Measurements from ENCODE around the gene EBLN1.
A peak's percentile ranks its signal among the peaks of the same experiment; 100 is the strongest.

The EBLN1 gene

DNA sequence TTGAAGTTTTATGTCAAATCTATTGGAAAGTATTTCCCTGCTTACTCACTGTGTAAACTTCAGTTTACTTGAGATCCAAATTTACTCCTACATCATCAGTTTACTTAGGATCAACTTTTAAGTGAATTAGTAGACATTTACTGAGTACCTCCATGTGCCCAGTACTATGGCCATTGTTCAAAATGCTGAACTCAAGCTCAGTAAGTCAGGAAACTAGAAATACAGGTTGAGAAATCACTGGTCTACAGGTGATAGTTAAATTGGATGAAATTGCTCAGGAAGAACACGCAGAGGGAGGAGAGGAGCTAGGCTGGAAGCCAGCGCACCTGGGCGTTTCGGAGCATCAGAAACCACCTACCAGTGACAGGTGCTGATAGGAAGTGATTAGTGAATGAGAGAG is 25.5 kb upstream of the EBLN1 start:
- no peaks in the 10 kb centered on the region for H3K36me3 ChIP-seq (replicated peaks; ENCODE audit: insufficient read depth, low read length)
- H3K9ac ChIP-seq (ENCODE audit: low read length), result no peak overlapping the region
- H3K27ac ChIP-seq (ENCODE audit: low read length), result no peak overlapping the region
- no peaks in the 10 kb centered on the region for H3K4me1 ChIP-seq (ENCODE audit: low read length)
- H3K9me2 ChIP-seq (replicated peaks; ENCODE audit: insufficient read depth, low read length), result no peaks in the 10 kb centered on the region
- no peak overlapping the region for H2AFZ ChIP-seq (ENCODE audit: low read length)
- no peaks in the 10 kb centered on the region for H4K20me1 ChIP-seq (ENCODE audit: insufficient read depth, low read length)
- H3K4me2 ChIP-seq (ENCODE audit: low read depth, low read length), result no peak overlapping the region
- no peak for TF ChIP-seq EZH2phosphoT487 (IDR thresholded peaks at IDR 0.05; ENCODE audit: low read length)
- TF ChIP-seq CTCF (IDR thresholded peaks at IDR 0.05; ENCODE audit: low read length), result no peak
- no peak for TF ChIP-seq EZH2 (optimal IDR thresholded peaks at IDR 0.05; ENCODE audit: low read depth, low read length)
- DNase-seq, result no peak
- no peaks in the 10 kb centered on the region for H3F3A ChIP-seq (ENCODE audit: insufficient read depth, low read length)
- no peaks in the 10 kb centered on the region for H3K79me2 ChIP-seq (ENCODE audit: low read length)
- H3K9me3 ChIP-seq (replicated peaks; ENCODE audit: insufficient read depth, low read length), result no peaks in the 10 kb centered on the region
- no peaks in the 10 kb centered on the region for H3K27me3 ChIP-seq (replicated peaks; ENCODE audit: insufficient read depth, low read length)
- no peak overlapping the region for H3K4me3 ChIP-seq (ENCODE audit: low read length)

DNA sequence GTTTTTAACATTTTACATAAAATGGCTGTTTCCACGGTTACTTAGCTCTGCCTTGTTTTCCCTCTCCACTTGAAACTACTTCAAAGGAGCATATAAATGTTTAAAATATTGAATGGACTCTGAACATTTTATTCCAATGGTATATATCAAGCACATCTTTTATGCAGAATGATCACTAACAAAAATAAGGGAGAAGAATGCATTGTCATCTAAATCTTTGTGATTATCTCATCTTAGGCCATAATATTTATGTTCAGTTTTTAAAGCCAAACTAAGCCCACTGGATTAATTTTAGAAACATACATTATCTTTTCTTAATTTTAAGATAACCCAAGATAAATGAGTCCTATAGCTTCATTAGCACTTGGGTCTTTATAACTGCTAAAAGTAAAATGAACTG is 13.4 kb upstream of the EBLN1 start:
- H3F3A ChIP-seq (ENCODE audit: insufficient read depth, low read length), result peaks cover 19% of the 10 kb centered on the region
- no peak overlapping the region for H3K4me2 ChIP-seq (ENCODE audit: low read depth, low read length)
- no peak for DNase-seq
- no peak overlapping the region for H3K27ac ChIP-seq (ENCODE audit: low read length)
- no peaks in the 10 kb centered on the region for H3K9me3 ChIP-seq (replicated peaks; ENCODE audit: insufficient read depth, low read length)
- TF ChIP-seq CTCF (IDR thresholded peaks at IDR 0.05; ENCODE audit: low read length), result no peak
- no peak for TF ChIP-seq EZH2phosphoT487 (IDR thresholded peaks at IDR 0.05; ENCODE audit: low read length)
- no peak for TF ChIP-seq EZH2 (optimal IDR thresholded peaks at IDR 0.05; ENCODE audit: low read depth, low read length)
- H3K36me3 ChIP-seq (replicated peaks; ENCODE audit: insufficient read depth, low read length), result no peaks in the 10 kb centered on the region
- H3K27me3 ChIP-seq (replicated peaks; ENCODE audit: insufficient read depth, low read length), result no peaks in the 10 kb centered on the region
- H3K9ac ChIP-seq (ENCODE audit: low read length), result no peak overlapping the region
- no peaks in the 10 kb centered on the region for H4K20me1 ChIP-seq (ENCODE audit: insufficient read depth, low read length)
- no peak overlapping the region for H3K4me3 ChIP-seq (ENCODE audit: low read length)
- H3K79me2 ChIP-seq (ENCODE audit: low read length), result no peaks in the 10 kb centered on the region
- no peak overlapping the region for H2AFZ ChIP-seq (ENCODE audit: low read length)
- H3K4me1 ChIP-seq (ENCODE audit: low read length), result peaks cover 10% of the 10 kb centered on the region
- no peaks in the 10 kb centered on the region for H3K9me2 ChIP-seq (replicated peaks; ENCODE audit: insufficient read depth, low read length)

- Histone ChIP-seq H3K36me3 (replicated peaks; ENCODE audit: insufficient read depth, low read length) (no peaks in the 10 kb centered on the region), H3K4me3 (ENCODE audit: low read length) (peak overlapping the region; percentile 52), H3K79me2 (ENCODE audit: low read length) (no peaks in the 10 kb centered on the region), H3K4me2 (ENCODE audit: low read depth, low read length) (peak overlapping the region; percentile 55), H3F3A (ENCODE audit: insufficient read depth, low read length) (peaks cover 19% of the 10 kb centered on the region), H3K27me3 (replicated peaks; ENCODE audit: insufficient read depth, low read length) (no peaks in the 10 kb centered on the region), H2AFZ (ENCODE audit: low read length) (peak overlapping the region; percentile 72), H4K20me1 (ENCODE audit: insufficient read depth, low read length) (no peaks in the 10 kb centered on the region), H3K9me2 (replicated peaks; ENCODE audit: insufficient read depth, low read length) (no peaks in the 10 kb centered on the region), H3K4me1 (ENCODE audit: low read length) (peaks cover 10% of the 10 kb centered on the region), H3K9me3 (replicated peaks; ENCODE audit: insufficient read depth, low read length) (no peaks in the 10 kb centered on the region), H3K9ac (ENCODE audit: low read length) (peak overlapping the region; percentile 18; the same call in 1 of the 2 replicates), H3K27ac (ENCODE audit: low read length) (no peak overlapping the region)
- TF ChIP-seq EZH2 (optimal IDR thresholded peaks at IDR 0.05; ENCODE audit: low read depth, low read length), result no peak
- no peak for TF ChIP-seq EZH2phosphoT487 (IDR thresholded peaks at IDR 0.05; ENCODE audit: low read length)
- no peak for TF ChIP-seq CTCF (IDR thresholded peaks at IDR 0.05; ENCODE audit: low read length)
- DNase-seq, result peak; percentile 58
Observed at GRCh38 chr10:22230158-22230833, 12.5 kb upstream of the EBLN1 start.
